Brain microvascular endothelial cell (primary cell): ENCODE measurements around the gene HIVEP1.

ENCODE experiments used
- DNase-seq: peaks from one replicate; pipeline ENCODE4 v3.0.0-alpha.2; 2020
- H3K27ac ChIP-seq: fragments of 250-450 bp; sonication (Bioruptor Pico); 2 replicates; pipeline ENCODE4 v1.5.1; 2020; ENCODE audit warnings: mild to moderate bottlenecking, moderate library complexity
- H3K27me3 ChIP-seq: fragments of 250-450 bp; sonication (Bioruptor Pico); replicated peaks from 2 replicates; pipeline ENCODE4 v1.5.1; 2020; ENCODE audit warnings: mild to moderate bottlenecking
- H3K36me3 ChIP-seq: fragments of 250-450 bp; sonication (Bioruptor Pico); replicated peaks from 2 replicates; pipeline ENCODE4 v1.5.1; 2020; ENCODE audit warnings: mild to moderate bottlenecking
- H3K4me3 ChIP-seq: 2 replicates; pipeline ENCODE4 v1.5.1; 2011; ENCODE audit warnings: low read depth, mild to moderate bottlenecking, control low read depth, low read length, moderate library complexity
- CTCF ChIP-seq: IDR thresholded peaks from 2 replicates; pipeline ENCODE4 v1.5.1; 2011; ENCODE audit warnings: low read depth, mild to moderate bottlenecking, moderate library complexity, low read length, control low read depth, inconsistent platforms; ENCODE audit errors: missing control alignments
- in situ Hi-C: cut with HindIII; loops from 2 replicates; pipeline ENCODE4 v1.10.0; 2017; ENCODE audit warnings: low sequenced_read_pairs, low pct_ligation_motif_present

The HIVEP1 gene

GRCh38 chr6:11974089-11974488 is 38.0 kb upstream of the HIVEP1 start:
- no peaks in the 10 kb centered on the region for H3K36me3 ChIP-seq
- in situ Hi-C loops = no loop called here
- TF ChIP-seq CTCF = no peak
- H3K4me3 ChIP-seq = no peak overlapping the region
- no peaks in the 10 kb centered on the region for H3K27me3 ChIP-seq
- H3K27ac ChIP-seq = no peak overlapping the region
- DNase-seq = no peak

GRCh38 chr6:11975353-11975977 is 36.6 kb upstream of the HIVEP1 start:
- no peak for TF ChIP-seq CTCF
- Histone ChIP-seq H3K4me3 (no peak overlapping the region), H3K27me3 (no peaks in the 10 kb centered on the region), H3K27ac (no peak overlapping the region), H3K36me3 (no peaks in the 10 kb centered on the region)
- DNase-seq = no peak
- in situ Hi-C loops = no loop called here

- no peaks in the 10 kb centered on the region for H3K36me3 ChIP-seq
- H3K27ac ChIP-seq = no peak overlapping the region
- no peak for TF ChIP-seq CTCF
- H3K4me3 ChIP-seq = no peak overlapping the region
- no peak for DNase-seq
- in situ Hi-C loops = no loop called here
- H3K27me3 ChIP-seq = no peaks in the 10 kb centered on the region
These were observed 35.6 kb upstream of the HIVEP1 start for GRCh38 chr6:11976489-11976888.

- no peak for DNase-seq
- Histone ChIP-seq H3K4me3 (no peak overlapping the region), H3K27me3 (no peaks in the 10 kb centered on the region), H3K36me3 (no peaks in the 10 kb centered on the region), H3K27ac (no peak overlapping the region)
- TF ChIP-seq CTCF = no peak
- in situ Hi-C loops = no loop called here
These were observed 34.9 kb upstream of the HIVEP1 start for GRCh38 chr6:11977193-11977592.

- no peak overlapping the region for H3K27ac ChIP-seq
- TF ChIP-seq CTCF = no peak
- in situ Hi-C loops = no loop called here
These were observed 34.4 kb upstream of the HIVEP1 start for GRCh38 chr6:11977738-11978137.

More at GRCh38 chr6:11977738-11978137, 34.4 kb upstream of the HIVEP1 start:
- Histone ChIP-seq H3K36me3 (no peaks in the 10 kb centered on the region), H3K27me3 (no peaks in the 10 kb centered on the region), H3K4me3 (no peak overlapping the region)
- DNase-seq = no peak
